Measurements from ENCODE around the gene TRPM2. TPM values are rescaled to one million over a fixed set of nuclear protein-coding genes. Genes with fewer than 3 reads are reported as not detected.
A peak's percentile ranks its signal among the peaks of the same experiment; 100 is the strongest.

The TRPM2 gene
- total and polyA plus RNA-seq, 7 experiments from 2014 or later: 1.2 to 29.6 (median 2.0) TPM

DNA sequence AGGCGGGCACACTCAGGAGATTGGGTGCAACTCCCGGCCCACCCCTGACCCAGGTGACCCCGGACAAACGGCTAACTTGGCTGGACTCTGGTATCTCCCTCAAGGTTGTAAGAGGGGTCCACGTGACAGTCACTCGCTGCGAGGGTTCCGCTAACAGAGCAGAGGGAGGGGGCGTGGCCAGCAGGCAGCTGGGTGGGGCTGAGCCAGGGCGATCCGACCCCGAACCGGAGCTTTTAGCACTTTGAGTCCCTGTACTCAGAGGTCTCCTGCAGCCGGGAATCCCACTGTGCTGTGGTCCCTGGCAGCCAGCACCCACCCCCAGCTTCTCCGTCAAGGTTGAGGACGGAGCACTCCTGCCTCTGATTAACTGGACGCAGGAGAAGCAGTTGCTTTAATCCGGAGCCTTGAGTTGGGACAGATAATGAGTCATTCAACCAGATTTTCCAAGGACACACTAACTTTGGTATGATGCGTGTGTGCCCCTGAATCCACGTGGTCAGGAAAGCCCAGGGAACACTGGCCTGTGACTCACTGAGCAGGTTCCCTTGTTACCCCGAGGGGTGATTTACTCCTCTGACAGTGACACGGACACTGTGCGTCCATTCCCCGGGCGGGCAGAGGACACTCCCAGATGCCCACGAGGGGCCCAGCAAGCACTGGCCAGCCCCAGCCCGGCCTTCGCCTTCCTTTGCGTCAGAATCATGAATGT lies 16.8 kb downstream of the TRPM2 start:
- intact Hi-C loops (cut with micrococcal nuclease): no loop called here
- Histone ChIP-seq H3K36me3 (ENCODE audit: control insufficient read depth in 2 of 3, insufficient read depth in 3 of 3, low read length in 3 of 3) (no peaks in the 10 kb centered on the region), H3K27me3 (ENCODE audit: control insufficient read depth in 2 of 2, insufficient read depth in 2 of 2, low read length in 2 of 2) (no peaks in the 10 kb centered on the region), H3K4me3 (ENCODE audit: low read length) (no peak overlapping the region), H3K4me1 (ENCODE audit: control insufficient read depth in 2 of 2, insufficient read depth in 2 of 2, low read length in 2 of 2) (peaks cover 8 to 9% of the 10 kb centered on the region in 2 donors), H3K9me3 (ENCODE audit: control insufficient read depth in 2 of 3, low read length in 3 of 3) (no peaks in the 10 kb centered on the region), H3K27ac (ENCODE audit: low read depth, low read length) (no peak overlapping the region)
- ChIA-PET CTCF (no interaction called here), POLR2A (no interaction called here)
- Mint-ChIP-seq H3K4me3 (no peak overlapping the region), H3K27me3 (no peaks in the 10 kb centered on the region), H3K4me1 (peaks cover 9 to 25% (median 17%) of the 10 kb centered on the region in 7 donors), H3K27ac (no peak overlapping the region), H3K9me3 (peaks cover 0 to 2% (median 0%) of the 10 kb centered on the region in 11 donors), H3K36me3 (peaks cover 3 to 34% (median 5%) of the 10 kb centered on the region in 5 donors)
- ATAC-seq (no peak), DNase-seq (peak in 1 of 9 donors; percentile 18)

DNA sequence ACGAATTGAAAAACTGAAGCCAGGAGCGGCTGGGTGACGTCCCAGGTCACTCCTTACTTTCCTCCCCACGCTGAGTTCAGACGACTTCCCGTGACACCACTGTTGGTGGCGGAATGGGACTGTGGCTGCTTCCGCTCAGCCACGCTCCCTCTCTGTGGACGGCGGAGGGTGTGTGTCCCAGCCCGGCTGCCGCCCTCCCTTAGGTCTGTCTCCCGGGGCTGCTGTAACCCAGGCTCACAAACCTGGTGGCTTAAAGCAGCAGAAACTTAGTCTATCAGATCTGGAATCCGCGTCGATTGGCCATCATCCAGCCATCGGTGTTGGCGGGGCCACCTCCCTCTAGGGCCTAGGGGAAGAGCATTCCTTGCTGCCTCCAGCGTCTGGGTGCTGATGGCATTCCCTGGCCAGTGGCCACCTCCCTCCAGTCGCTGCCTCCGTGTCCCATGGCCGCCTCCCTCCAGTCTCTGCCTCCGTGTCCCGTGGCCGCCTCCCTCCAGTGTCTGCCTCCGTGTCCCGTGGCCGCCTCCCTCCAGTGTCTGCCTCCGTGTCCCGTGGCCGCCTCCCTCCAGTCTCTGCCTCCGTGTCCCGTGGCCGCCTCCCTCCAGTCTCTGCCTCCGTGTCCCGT lies 17.5 kb downstream of the TRPM2 start:
- Mint-ChIP-seq H3K27me3 (no peaks in the 10 kb centered on the region), H3K36me3 (peaks cover 4 to 41% (median 5%) of the 10 kb centered on the region in 5 donors), H3K27ac (no peak overlapping the region), H3K4me1 (peaks cover 16 to 32% (median 24%) of the 10 kb centered on the region in 7 donors), H3K4me3 (no peak overlapping the region), H3K9me3 (peaks cover 0 to 3% (median 0%) of the 10 kb centered on the region in 11 donors)
- H3K9me3 ChIP-seq (ENCODE audit: control insufficient read depth in 2 of 3, low read length in 3 of 3): no peaks in the 10 kb centered on the region
- DNase-seq (no peak), ATAC-seq (no peak)
- peaks cover 15 to 16% of the 10 kb centered on the region in 2 donors for H3K4me1 ChIP-seq (ENCODE audit: control insufficient read depth in 2 of 2, insufficient read depth in 2 of 2, low read length in 2 of 2)
- H3K4me3 ChIP-seq (ENCODE audit: low read length): no peak overlapping the region
- POLR2A ChIA-PET: no interaction called here
- intact Hi-C loops (cut with micrococcal nuclease): no loop called here
- H3K36me3 ChIP-seq (ENCODE audit: control insufficient read depth in 2 of 3, insufficient read depth in 3 of 3, low read length in 3 of 3): no peaks in the 10 kb centered on the region
- no peak overlapping the region for H3K27ac ChIP-seq (ENCODE audit: low read depth, low read length)
- H3K27me3 ChIP-seq (ENCODE audit: control insufficient read depth in 2 of 2, insufficient read depth in 2 of 2, low read length in 2 of 2): no peaks in the 10 kb centered on the region
- CTCF ChIA-PET: no interaction called here

DNA sequence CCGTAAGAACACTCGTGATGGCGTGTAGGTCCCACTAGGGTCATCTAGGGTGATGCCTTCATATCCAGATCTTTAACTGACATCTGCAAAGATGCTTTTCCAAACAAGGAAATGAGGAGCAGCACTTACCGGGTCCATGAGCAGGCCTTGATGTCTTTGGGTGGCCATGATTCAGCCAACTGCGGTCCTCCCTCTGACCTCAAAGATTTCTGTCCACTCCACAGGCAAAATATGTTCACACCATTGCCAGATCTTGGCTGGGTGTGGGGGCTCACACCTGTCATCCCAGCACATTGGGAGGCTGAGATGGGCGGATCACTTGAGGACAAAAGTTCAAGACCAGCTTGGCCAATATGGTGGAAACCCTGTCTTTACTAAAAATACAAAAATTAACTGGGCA lies 18.2 kb downstream of the TRPM2 start:
- ATAC-seq (no peak), DNase-seq (no peak)
- no peak overlapping the region for H3K4me3 ChIP-seq (ENCODE audit: low read length)
- H3K9me3 Mint-ChIP-seq: peaks cover 0 to 3% (median 0%) of the 10 kb centered on the region in 11 donors
- ChIA-PET POLR2A (no interaction called here), CTCF (no interaction called here)
- H3K27ac Mint-ChIP-seq: no peak overlapping the region
- H3K4me1 Mint-ChIP-seq: peaks cover 16 to 32% (median 26%) of the 10 kb centered on the region in 7 donors
- peaks cover 4 to 47% (median 5%) of the 10 kb centered on the region in 5 donors for H3K36me3 Mint-ChIP-seq
- H3K27me3 Mint-ChIP-seq: no peaks in the 10 kb centered on the region
- no peaks in the 10 kb centered on the region for H3K27me3 ChIP-seq (ENCODE audit: control insufficient read depth in 2 of 2, insufficient read depth in 2 of 2, low read length in 2 of 2)
- no peak overlapping the region for H3K27ac ChIP-seq (ENCODE audit: low read depth, low read length)
- H3K9me3 ChIP-seq (ENCODE audit: control insufficient read depth in 2 of 3, low read length in 3 of 3): no peaks in the 10 kb centered on the region
- H3K4me3 Mint-ChIP-seq: no peak overlapping the region
- intact Hi-C loops (cut with micrococcal nuclease): no loop called here
- peaks cover 16 to 17% of the 10 kb centered on the region in 2 donors for H3K4me1 ChIP-seq (ENCODE audit: control insufficient read depth in 2 of 2, insufficient read depth in 2 of 2, low read length in 2 of 2)
- no peaks in the 10 kb centered on the region for H3K36me3 ChIP-seq (ENCODE audit: control insufficient read depth in 2 of 3, insufficient read depth in 3 of 3, low read length in 3 of 3)

DNA sequence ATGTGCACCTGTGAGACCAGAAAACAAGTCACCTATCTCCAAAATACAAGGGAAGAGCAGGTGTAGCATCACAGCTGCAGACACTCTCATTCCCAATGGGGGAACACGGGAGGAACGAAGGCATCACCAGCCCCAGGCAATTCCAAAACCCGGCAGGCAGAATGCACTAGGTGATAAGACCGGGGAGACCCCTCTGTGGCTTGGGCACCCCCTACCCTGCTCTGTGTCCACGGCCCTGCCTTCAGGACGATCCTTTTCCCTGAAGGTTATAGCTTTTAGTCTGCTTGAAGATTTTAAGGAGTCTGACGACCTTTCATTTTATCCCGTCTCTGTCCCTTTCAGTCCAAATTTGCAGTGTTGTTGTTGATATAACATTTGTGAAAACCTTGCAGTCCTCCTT lies 19.2 kb downstream of the TRPM2 start:
- Histone ChIP-seq H3K4me1 (ENCODE audit: control insufficient read depth in 2 of 2, insufficient read depth in 2 of 2, low read length in 2 of 2) (peaks cover 16 to 17% of the 10 kb centered on the region in 2 donors), H3K9me3 (ENCODE audit: control insufficient read depth in 2 of 3, low read length in 3 of 3) (no peaks in the 10 kb centered on the region), H3K4me3 (ENCODE audit: low read length) (no peak overlapping the region), H3K27me3 (ENCODE audit: control insufficient read depth in 2 of 2, insufficient read depth in 2 of 2, low read length in 2 of 2) (no peaks in the 10 kb centered on the region), H3K36me3 (ENCODE audit: control insufficient read depth in 2 of 3, insufficient read depth in 3 of 3, low read length in 3 of 3) (no peaks in the 10 kb centered on the region), H3K27ac (ENCODE audit: low read depth, low read length) (no peak overlapping the region)
- peaks cover 0 to 3% (median 0%) of the 10 kb centered on the region in 11 donors for H3K9me3 Mint-ChIP-seq
- peak overlapping the region in 1 of 9 donors; percentile 36 for H3K27ac Mint-ChIP-seq
- H3K27me3 Mint-ChIP-seq: no peaks in the 10 kb centered on the region
- H3K36me3 Mint-ChIP-seq: peaks cover 4 to 51% (median 5%) of the 10 kb centered on the region in 5 donors
- no peak overlapping the region for H3K4me3 Mint-ChIP-seq
- no peak for DNase-seq
- peaks cover 16 to 32% (median 27%) of the 10 kb centered on the region in 7 donors for H3K4me1 Mint-ChIP-seq
- ATAC-seq: no peak
- intact Hi-C loops (cut with micrococcal nuclease): no loop called here
- ChIA-PET POLR2A (no interaction called here), CTCF (no interaction called here)

DNA sequence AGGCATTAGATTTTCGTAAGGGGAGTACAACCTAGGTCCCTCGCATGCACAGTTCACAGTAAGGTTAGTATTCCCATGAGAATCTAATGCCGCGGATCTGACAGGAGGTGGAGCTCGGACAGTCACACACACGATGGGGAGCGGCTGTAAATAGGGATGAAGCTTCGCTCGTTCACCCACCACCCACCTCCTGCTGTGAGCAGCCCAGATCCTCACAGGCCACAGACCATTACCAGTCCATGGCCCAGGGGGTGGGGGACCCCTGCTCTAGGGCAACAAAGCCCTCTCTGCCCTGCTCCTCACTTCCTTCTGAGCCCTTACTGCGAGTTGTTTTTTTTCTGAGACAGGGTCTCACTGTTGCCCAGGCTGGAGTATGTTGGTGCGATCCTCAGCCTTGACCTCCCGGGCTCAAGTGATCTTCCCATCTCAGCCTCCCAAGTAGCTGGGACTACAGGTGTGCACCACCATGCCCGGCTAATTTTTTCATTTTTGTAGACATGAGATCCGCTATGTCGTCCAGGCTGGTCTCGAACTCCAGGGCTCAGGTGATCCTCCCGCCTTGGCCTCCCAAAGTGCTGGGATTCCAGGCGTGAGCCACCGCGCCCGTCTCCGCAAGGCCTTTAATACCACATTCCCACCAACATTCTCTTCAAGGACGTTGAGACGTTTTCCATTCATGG lies 21.3 kb downstream of the TRPM2 start:
- Histone ChIP-seq H3K9me3 (ENCODE audit: control insufficient read depth in 2 of 3, low read length in 3 of 3) (no peaks in the 10 kb centered on the region), H3K36me3 (ENCODE audit: control insufficient read depth in 2 of 3, insufficient read depth in 3 of 3, low read length in 3 of 3) (no peaks in the 10 kb centered on the region), H3K27me3 (ENCODE audit: control insufficient read depth in 2 of 2, insufficient read depth in 2 of 2, low read length in 2 of 2) (no peaks in the 10 kb centered on the region), H3K4me3 (ENCODE audit: low read length) (peak overlapping the region; percentile 2), H3K4me1 (ENCODE audit: control insufficient read depth in 2 of 2, insufficient read depth in 2 of 2, low read length in 2 of 2) (peaks cover 16 to 17% of the 10 kb centered on the region in 2 donors), H3K27ac (ENCODE audit: low read depth, low read length) (no peak overlapping the region)
- CTCF ChIA-PET: no interaction called here
- peak overlapping the region in 9 of 10 donors; percentile 33 to 82 (median 49) for H3K4me3 Mint-ChIP-seq
- H3K9me3 Mint-ChIP-seq: peaks cover 0 to 3% (median 0%) of the 10 kb centered on the region in 11 donors
- peak overlapping the region in 5 of 9 donors; percentile 5 to 45 (median 39) for H3K27ac Mint-ChIP-seq
- intact Hi-C loops (cut with micrococcal nuclease): no loop called here
- peaks cover 11 to 30% (median 27%) of the 10 kb centered on the region in 7 donors for H3K4me1 Mint-ChIP-seq
- H3K27me3 Mint-ChIP-seq: no peaks in the 10 kb centered on the region
- POLR2A ChIA-PET: no interaction called here
- ATAC-seq (no peak), DNase-seq (no peak)
- H3K36me3 Mint-ChIP-seq: peaks cover 0 to 52% (median 7%) of the 10 kb centered on the region in 5 donors

DNA sequence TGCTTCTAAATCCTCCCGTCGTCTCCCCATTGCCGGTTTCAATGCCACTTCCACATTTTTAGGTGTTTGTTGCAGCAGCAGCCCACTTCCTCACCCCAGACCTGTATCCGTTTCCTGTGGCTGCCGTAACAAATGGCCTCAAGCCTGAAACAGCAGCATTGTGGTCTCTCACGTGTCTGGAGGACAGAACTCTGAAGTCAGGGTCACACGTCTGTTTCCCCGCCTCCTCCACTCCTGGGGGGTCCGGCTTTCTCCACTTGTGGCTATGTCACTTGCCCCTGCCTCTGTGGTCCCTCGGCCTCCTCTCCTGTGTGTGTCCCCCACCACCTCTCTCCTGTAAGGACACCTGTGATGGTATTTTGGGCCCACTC lies 21.8 kb downstream of the TRPM2 start:
- Histone ChIP-seq H3K27ac (ENCODE audit: low read depth, low read length) (no peak overlapping the region), H3K4me3 (ENCODE audit: low read length) (peak overlapping the region; percentile 2), H3K36me3 (ENCODE audit: control insufficient read depth in 2 of 3, insufficient read depth in 3 of 3, low read length in 3 of 3) (no peaks in the 10 kb centered on the region), H3K27me3 (ENCODE audit: control insufficient read depth in 2 of 2, insufficient read depth in 2 of 2, low read length in 2 of 2) (no peaks in the 10 kb centered on the region), H3K9me3 (ENCODE audit: control insufficient read depth in 2 of 3, low read length in 3 of 3) (no peaks in the 10 kb centered on the region), H3K4me1 (ENCODE audit: control insufficient read depth in 2 of 2, insufficient read depth in 2 of 2, low read length in 2 of 2) (peaks cover 16 to 17% of the 10 kb centered on the region in 2 donors)
- H3K4me1 Mint-ChIP-seq: peaks cover 11 to 30% (median 27%) of the 10 kb centered on the region in 7 donors
- no peaks in the 10 kb centered on the region for H3K27me3 Mint-ChIP-seq
- ChIA-PET POLR2A (no interaction called here), CTCF (no interaction called here)
- peaks cover 0 to 56% (median 7%) of the 10 kb centered on the region in 5 donors for H3K36me3 Mint-ChIP-seq
- peak overlapping the region in 9 of 10 donors; percentile 33 to 82 (median 49) for H3K4me3 Mint-ChIP-seq
- intact Hi-C loops (cut with micrococcal nuclease): no loop called here
- ATAC-seq (peak; percentile 87), DNase-seq (peak in 2 of 9 donors; percentile 18 to 27)
- H3K27ac Mint-ChIP-seq: peak overlapping the region in 5 of 9 donors; percentile 5 to 45 (median 39)
- H3K9me3 Mint-ChIP-seq: peaks cover 0 to 3% (median 0%) of the 10 kb centered on the region in 11 donors
